ENCODE measurements around the gene UBXN7. TPM values are rescaled to one million over a fixed set of nuclear protein-coding genes. Genes with fewer than 3 reads are reported as not detected.

The UBXN7 gene
- total and polyA plus RNA-seq, 2 of the 8 experiments (the other 6 are each of a cell fraction or from before 2014, with no cell fraction given) = 18.5 to 109 TPM

DNA sequence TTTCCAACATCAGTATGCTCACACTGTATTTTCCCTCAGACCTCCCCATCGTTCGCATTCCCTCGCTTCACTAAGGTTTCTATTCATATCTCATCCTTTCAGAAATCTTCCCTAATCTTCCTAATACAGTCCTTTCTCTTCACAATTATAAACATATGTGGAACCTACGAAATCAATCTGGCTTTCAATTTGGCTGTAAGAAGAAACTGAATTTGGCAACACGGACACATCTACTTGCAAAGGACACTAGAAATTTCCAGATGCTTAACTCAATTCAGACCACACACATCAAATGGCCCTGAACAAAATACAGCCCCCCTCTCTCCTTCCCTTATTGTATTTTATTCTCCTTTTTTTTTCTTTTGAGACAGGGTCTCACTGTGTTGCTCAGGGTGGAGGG lies 54.9 kb downstream of the UBXN7 start:
- ChIA-PET CTCF (ENCODE audit: partially characterized antibody) (no interaction called here), POLR2A (ENCODE audit: partially characterized antibody) (interaction anchor here (0.5 kb wide), 1 partner anchor 15 kb away, joined by 4 read pairs; no protein-coding TSS in a partner anchor)
- Histone ChIP-seq H4K20me1 (replicated peaks in 1 of 2; ENCODE audit: control insufficient read depth in 1 of 2, insufficient read depth in 2 of 2, low read length in 2 of 2) (peaks cover 0 to 1% of the 10 kb centered on the region in 2 experiments), H3K56ac (replicated peaks; ENCODE audit: insufficient read length, low read depth, low read length) (no peak overlapping the region), H3K27me3 (replicated peaks in 1 of 4; ENCODE audit: control insufficient read depth in 3 of 4, extremely low read depth in 1 of 4, insufficient read depth in 3 of 4, low read length in 3 of 4) (no peaks in the 10 kb centered on the region), H4K91ac (replicated peaks; ENCODE audit: insufficient read length, low read length) (no peak overlapping the region), H3K27ac (ENCODE audit: low read depth, low read length) (no peak overlapping the region), H3K23ac (ENCODE audit: insufficient read length) (no peak overlapping the region), H4K5ac (ENCODE audit: insufficient read length, low read depth, low read length) (no peak overlapping the region), H3K18ac (ENCODE audit: extremely low read depth, low read length) (no peak overlapping the region), H3K4me2 (ENCODE audit: insufficient read depth in 1 of 2, low read depth in 2 of 2, low read length in 2 of 2) (no peak overlapping the region), H3K4me3 (ENCODE audit: extremely low read depth in 1 of 4, insufficient read depth in 2 of 4, low read depth in 3 of 4, low read length in 4 of 4) (no peak overlapping the region), H3K79me2 (ENCODE audit: control insufficient read depth in 1 of 2, insufficient read depth in 2 of 2, low read length in 2 of 2) (peaks cover 0 to 10% of the 10 kb centered on the region in 2 experiments; a peak in 1 of 4 replicates), H3K79me1 (ENCODE audit: low read depth, low read length) (no peaks in the 10 kb centered on the region; the same call in 1 of the 2 replicates), H2BK20ac (ENCODE audit: low read length) (no peak overlapping the region), H3K4ac (replicated peaks; ENCODE audit: insufficient read length, low read depth, low read length) (no peak overlapping the region), H2BK12ac (ENCODE audit: low read depth, low read length) (no peak overlapping the region), H3K4me1 (replicated peaks in 1 of 4; ENCODE audit: control insufficient read depth in 3 of 4, insufficient read depth in 4 of 4, low read length in 3 of 4) (peaks cover 0 to 2% (median 0%) of the 10 kb centered on the region in 4 experiments; a peak in 1 of 7 replicates), H2BK15ac (ENCODE audit: low read length) (no peak overlapping the region), H2BK120ac (replicated peaks; ENCODE audit: low read depth, low read length) (no peak overlapping the region), H3K23me2 (ENCODE audit: low read depth, low read length) (no peaks in the 10 kb centered on the region; the same call in 1 of the 2 replicates), H2AK5ac (ENCODE audit: low read depth, low read length) (no peak overlapping the region), H3K9ac (replicated peaks in 1 of 4; ENCODE audit: extremely low read depth in 1 of 4, low read depth in 3 of 4, low read length in 3 of 4) (no peak overlapping the region), H2BK5ac (ENCODE audit: low read depth, low read length) (no peak overlapping the region), H2AFZ (ENCODE audit: low read length) (no peak overlapping the region), H3K36me3 (ENCODE audit: control insufficient read depth in 2 of 4, insufficient read depth in 4 of 4, low read length in 3 of 4) (peaks cover 0 to 12% (median 6%) of the 10 kb centered on the region in 4 experiments; a peak in 3 of 8 replicates), H3K9me3 (ENCODE audit: insufficient read depth in 2 of 2, low read depth in 1 of 2, low read length in 1 of 2) (no peaks in the 10 kb centered on the region), H3K14ac (ENCODE audit: insufficient read length) (no peak overlapping the region), H4K8ac (ENCODE audit: extremely low read depth, insufficient read depth, low read length) (no peak overlapping the region)
- DNase-seq (ENCODE audit: low read depth in 1 of 2, low spot score in 2 of 2) (no peak), FAIRE-seq (no peak)
- 92 to 100% methylated on average over 2 to 5 of the region's 5 CpGs for WGBS, 2 experiments (ENCODE audit: extremely low coverage in 1 of 2, insufficient coverage in 1 of 2, insufficient read length in 1 of 2, insufficient replicate concordance in 2 of 2, low coverage in 1 of 2, low lambda C conversion rate in 2 of 2, missing lambda C conversion rate in 1 of 2)
- TF ChIP-seq FOSL1 (IDR thresholded peaks at IDR 0.05; ENCODE audit: insufficient read depth, low read depth, low read length) = no peak
- TF ChIP-seq CEBPB (IDR thresholded peaks at IDR 0.05; ENCODE audit: low read depth, low read length) = no peak
- TF ChIP-seq SRF (IDR thresholded peaks at IDR 0.05; ENCODE audit: low read depth, low read length) = no peak
- no peak for TF ChIP-seq KDM1A (IDR thresholded peaks at IDR 0.05; ENCODE audit: borderline replicate concordance, low read length)
- no peak for TF ChIP-seq SUZ12 (IDR thresholded peaks at IDR 0.05; ENCODE audit: low read length)
- TF ChIP-seq, protein P1, sequence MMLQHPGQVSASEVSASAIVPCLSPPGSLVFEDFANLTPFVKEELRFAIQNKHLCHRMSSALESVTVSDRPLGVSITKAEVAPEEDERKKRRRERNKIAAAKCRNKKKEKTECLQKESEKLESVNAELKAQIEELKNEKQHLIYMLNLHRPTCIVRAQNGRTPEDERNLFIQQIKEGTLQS (IDR thresholded peaks at IDR 0.05; ENCODE audit: insufficient read depth, low read depth, low read length) = no peak
- no peak for TF ChIP-seq KDM4A (IDR thresholded peaks at IDR 0.05; ENCODE audit: low read depth, low read length, severe bottlenecking)
- no peak for TF ChIP-seq YY1 (IDR thresholded peaks at IDR 0.05; ENCODE audit: low read depth, low read length)
- no peak for TF ChIP-seq GABPA (IDR thresholded peaks at IDR 0.05; ENCODE audit: borderline replicate concordance, insufficient read depth, low read length)
- TF ChIP-seq TCF12 (IDR thresholded peaks at IDR 0.05; ENCODE audit: low read depth, low read length) = no peak
- no peak for TF ChIP-seq TBP (IDR thresholded peaks at IDR 0.05; ENCODE audit: low read depth, low read length)
- no peak for TF ChIP-seq KDM5A (IDR thresholded peaks at IDR 0.05; ENCODE audit: low read length)
- TF ChIP-seq SIX5 (IDR thresholded peaks at IDR 0.05; ENCODE audit: low read depth, low read length) = no peak
- TF ChIP-seq POU5F1 (IDR thresholded peaks at IDR 0.05; ENCODE audit: low read depth, low read length) = no peak
- TF ChIP-seq TAF7 (optimal IDR thresholded peaks at IDR 0.05; ENCODE audit: borderline replicate concordance, low read depth, low read length) = no peak

Measured in H1 (cell line).